Mesenteric fat pad (tissue), 1 donor: ENCODE data around the gene ZNF423. TPM values are rescaled to one million over a fixed set of nuclear protein-coding genes. Genes with fewer than 3 reads are reported as not detected.

Experiments
- DNase-seq: peaks from one replicate; pipeline ENCODE4 v3.0.0-alpha.2; 2020; ENCODE audit warnings: low spot score
- total RNA-seq: library from RNA; stranded (reverse); fragmentation: NEBNext Ultra II Directional; extraction: Animal tissue kit (Norgen Biotek cat#: 25700); gene quantifications from one replicate; pipeline ENCODE4 v1.2.1, GENCODE V29; 2021
- donor health status: DM: yes; HTN: yes; CAD: no.

ZNF423 gene
- total RNA-seq, 1 donor from 2014 or later, result 13.5 TPM

DNA sequence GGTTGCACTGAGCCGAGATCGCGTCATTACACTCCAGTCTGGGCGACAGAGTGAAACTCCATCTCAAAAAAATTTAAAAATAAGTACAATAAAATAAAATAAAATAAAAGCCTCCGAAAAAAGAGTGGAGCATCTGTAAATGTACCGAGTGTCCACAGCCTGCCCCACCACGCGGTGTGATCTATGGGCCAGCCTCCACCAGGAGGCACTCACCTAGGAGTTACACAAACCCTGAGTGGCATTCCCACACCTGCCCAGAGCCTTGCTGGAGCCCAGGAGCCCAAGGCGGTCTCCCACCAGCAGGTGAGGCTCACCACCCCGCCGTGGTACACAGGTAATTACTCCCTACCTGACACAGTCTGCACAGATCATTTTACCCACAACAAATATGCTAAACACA is 183.2 kb downstream of the ZNF423 start:
- no peak for DNase-seq

GRCh38 chr16:49671333-49671732 is 184.6 kb downstream of the ZNF423 start:
- DNase-seq, result no peak

- no peak for DNase-seq
Observed at GRCh38 chr16:49670627-49671026, 185.3 kb downstream of the ZNF423 start.

- no peak for DNase-seq
Observed at GRCh38 chr16:49665482-49666230, 190.3 kb downstream of the ZNF423 start.

DNA sequence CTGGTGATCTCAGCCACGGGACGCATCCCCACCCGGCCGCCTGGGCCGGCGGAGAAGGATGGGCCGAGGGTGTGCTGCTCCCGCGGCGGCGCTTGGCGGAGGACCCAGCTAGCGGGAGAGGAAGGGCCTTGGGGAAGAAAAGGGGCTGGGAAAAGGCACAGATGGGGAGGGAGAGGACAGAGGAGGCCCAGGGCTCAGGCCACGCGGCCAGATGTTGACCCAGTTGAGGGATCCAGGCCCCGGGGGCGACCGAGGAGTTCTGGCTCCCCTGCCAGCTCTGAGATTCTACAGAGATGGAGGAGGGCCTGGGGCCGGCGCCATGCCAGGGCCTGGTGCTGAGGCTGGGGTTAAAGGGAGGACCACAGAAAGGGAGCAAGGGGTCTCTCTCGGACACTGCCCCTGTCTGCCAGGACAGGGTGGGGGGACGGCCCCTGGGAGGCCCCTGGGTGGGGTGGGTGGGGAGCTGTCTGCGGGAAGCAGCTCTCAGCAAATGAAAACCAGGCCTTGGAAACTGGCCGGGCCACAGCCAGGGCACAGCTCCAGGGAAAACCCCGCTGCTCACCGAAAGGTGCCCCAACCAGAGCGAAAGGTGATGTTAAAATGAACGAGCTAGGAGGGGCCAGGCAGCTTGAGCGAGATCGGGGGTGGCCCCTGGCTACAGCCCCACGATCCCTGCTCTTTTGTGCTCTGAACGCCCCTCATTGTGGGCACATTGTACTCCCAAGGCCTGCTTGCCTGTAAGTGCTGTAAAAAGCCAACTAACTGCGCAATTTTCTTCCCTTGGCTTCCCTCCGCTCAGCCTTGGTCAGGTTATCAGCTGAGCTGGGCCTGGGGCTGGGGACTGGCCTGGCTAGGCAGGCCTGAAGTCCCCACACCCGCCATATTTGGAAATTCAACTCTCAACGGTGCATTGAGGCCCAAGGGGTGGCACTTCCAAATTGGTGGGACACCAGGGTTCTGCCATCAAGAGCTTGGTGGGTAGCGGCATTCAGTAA is 191.4 kb downstream of the ZNF423 start:
- no peak for DNase-seq

DNA sequence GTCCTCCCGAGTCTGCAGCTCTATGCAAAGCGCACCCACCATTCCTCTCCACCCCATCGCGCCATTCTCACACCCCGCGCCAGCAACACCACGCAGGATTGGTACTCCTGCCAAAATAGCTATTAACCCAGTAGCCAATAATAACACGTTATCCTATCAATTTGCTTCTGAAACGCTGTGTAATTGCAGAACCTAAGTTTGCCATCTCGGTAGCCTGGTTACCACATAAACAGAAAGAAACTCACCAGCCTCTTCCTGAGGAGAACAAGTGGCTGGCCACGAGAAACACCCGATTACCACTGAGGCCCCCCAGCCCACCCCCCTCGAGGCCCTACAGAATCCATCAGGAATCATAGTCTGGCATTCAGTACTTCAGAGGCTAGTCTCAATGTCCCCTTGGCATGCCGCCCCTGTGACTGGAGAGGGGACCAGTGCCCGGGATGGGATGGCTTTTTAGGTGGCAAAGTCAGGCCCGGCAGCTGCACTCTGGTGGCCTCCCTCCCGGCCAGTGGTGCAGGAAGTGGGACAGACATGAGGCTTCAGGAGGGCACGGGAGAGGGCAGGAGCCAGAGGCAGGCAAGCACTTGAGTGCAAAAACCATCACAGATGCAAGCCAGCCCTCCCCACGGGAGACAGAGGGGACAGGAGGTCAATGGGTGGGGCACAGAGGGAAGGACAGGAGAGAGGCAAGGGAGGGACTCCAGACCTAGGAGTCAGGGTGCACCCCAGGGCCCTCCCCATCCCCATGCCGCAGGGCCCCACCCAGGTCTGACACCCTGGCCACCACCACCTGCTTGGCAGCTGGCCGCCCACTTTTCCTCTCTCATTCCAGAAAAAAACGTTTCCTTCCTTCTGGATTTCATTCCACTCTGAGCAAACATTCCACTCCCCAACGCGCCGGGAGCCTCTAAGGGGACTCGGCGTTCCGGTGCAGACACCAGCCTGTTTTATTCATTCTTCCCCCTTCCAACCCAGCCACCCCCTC is 192.5 kb downstream of the ZNF423 start:
- DNase-seq, result no peak

GRCh38 chr16:49662569-49662968 is 193.3 kb downstream of the ZNF423 start:
- no peak for DNase-seq

DNA sequence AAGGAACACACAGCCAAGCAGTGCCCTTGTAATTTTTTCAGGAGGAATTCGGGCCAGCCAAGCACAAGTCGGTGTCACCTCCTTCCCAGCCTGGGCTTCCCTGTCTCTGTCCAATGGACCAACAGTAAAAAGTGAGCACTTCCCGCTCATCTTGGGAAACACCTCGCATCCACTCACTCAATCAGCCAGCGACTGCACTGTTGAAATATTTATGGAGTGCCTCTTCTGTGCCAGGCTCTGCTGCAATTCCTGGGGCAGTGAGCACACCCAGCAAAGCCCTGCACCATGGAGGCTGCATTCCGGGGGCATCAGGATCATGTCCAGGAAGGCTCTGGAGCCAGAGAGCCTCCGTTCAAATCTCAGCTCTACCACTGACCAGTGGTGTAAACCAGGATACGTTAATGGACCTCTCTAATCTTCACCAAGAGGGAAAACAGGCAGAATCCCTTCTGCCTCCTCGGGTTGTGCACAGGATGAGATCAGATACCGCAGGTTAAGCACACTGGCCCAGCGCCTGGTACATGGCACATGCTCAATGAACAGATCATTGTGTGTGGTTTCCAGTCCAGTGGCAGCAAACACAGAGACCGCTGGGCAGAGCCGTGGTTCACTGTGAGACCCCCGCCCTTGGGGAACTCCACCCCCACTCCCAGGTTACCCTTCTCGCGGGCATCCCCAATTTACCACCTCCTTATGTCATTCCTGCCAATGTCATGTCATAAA is 194.3 kb downstream of the ZNF423 start:
- no peak for DNase-seq

DNA sequence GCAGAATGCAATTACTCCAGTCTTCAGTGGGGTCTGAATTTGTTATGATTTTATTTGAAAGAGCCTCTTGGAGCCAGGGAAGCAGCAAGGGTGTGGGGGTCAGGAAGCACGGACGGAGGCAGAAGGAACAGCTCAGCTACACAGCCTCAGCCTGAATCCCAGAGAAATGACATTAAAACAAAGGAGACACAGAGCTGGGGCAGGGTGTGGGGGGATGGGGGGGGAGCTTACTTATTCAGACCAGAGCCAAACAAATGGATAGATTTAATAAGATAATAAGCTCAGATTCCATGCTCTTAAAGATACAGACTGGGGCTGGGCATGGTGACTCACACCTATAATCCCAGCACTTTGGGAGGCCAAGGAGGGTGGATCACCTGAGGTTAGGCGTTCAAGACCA is 195.3 kb downstream of the ZNF423 start:
- DNase-seq, result no peak

DNA sequence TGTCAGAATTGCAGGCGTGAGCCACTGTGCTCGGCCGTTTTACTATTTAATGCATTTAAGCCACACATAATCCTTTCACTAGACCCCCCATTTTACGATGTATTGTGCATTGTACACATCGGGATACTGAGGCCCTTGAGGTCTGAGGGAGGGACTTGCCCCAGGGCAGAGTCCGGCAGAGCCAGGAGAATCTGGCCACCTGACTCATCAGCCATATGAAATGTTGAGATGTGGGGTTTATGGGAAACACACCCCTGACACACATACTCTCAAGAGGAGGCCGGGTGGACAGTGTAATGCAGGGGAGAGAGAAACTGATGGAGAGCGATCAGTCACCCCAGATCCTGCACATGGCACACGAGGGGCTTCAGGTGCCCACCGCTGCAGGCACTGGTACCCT is 196.6 kb downstream of the ZNF423 start:
- DNase-seq, result no peak

- DNase-seq, result no peak
Observed at GRCh38 chr16:49658531-49658930, 197.4 kb downstream of the ZNF423 start.

GRCh38 chr16:49657736-49658465 is 198.0 kb downstream of the ZNF423 start:
- DNase-seq, result no peak

DNA sequence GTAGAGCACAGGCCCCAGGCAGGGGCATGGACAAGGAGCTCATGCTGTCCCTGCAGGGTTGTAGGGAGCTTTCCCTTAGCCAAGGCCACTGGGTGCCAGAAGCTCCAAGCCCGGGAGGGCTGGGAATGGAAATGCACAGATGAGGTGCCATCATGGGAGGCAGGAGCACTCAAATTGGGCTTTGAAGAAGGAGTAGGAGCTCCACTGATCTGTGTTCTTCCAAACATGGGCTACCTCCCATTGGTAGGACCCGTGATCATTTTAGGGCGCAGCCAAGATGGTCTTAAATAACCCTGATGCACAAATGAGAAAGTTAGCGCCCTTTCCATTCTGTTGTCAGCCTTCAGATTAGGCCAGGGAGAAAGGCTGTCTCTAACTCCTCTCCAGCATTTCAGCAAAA is 201.5 kb downstream of the ZNF423 start:
- no peak for DNase-seq

GRCh38 chr16:49653577-49653976 is 202.3 kb downstream of the ZNF423 start:
- DNase-seq, result no peak

GRCh38 chr16:49653173-49653570 is 202.7 kb downstream of the ZNF423 start:
- DNase-seq, result no peak

DNA sequence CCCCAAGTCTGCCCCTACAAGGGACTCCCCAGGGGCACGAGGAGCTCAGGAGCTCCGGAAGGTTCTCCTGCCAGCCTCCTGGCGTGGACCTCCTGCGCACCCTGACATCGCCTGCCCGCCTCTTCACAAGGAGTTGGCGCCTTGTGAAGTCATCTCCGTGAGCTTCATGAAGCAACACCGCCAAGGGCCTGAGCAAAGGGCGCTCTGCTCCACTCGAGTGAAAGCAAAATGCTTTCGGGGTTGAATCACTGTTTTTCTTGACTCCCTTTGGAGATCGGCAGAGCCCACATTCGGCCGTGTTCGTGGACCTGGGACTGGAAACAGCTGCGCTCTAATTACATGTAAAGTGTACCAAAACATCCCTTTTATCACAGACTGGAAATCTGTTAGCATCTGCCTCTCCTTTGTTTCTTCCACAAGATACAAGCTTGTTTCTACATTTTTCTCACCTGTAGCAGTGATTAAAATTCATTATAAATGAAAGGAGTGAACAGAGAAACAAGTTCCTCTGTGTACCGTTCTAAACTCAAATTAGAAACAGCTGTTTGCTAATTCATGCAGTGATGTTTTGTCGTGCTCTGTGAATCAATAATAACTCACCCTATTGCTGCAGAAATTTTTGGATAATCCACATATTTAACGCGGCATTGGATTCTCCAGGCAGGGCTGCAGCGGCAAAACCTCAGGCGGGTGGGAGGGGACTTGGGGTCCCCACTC is 203.3 kb downstream of the ZNF423 start:
- DNase-seq, result no peak

DNA sequence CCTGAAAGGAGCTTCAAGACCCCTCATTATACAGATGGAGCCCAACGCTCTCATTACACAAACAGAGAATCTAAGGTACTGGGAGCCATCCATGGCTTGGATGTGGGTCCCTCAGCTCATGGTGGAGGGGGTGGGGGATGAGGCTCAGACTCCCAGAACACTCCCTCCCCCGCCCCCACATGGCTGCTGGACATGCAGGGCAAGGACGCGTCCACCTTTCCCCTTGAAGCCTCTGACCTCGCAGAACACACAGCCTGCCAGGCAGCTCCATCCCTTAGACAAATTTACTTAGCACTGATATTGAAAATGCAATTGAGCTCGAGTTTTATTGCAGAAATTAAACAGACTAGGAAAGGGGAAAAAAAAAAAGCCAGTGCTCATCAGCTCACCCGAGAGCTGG is 203.9 kb downstream of the ZNF423 start:
- no peak for DNase-seq

- DNase-seq, result no peak
Observed at GRCh38 chr16:49651226-49651625, 204.7 kb downstream of the ZNF423 start.

DNA sequence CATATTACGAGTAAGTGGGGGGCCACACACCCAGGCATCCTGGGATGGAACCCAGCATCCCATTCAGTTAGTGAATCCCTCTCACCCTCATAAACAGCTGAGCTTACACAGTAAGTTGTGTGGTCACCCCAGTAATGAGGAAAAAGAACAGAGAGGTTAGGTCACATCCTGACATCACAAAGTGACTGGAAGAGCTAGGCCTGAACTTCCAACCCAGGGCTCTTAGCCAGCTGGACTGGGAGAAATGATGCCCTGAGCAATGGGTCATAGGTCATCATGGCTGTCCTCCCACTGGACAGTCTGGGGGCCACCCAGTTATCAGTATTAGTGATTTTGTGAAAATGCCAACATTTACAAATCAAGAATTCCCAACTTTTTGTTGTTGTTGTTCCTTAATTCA is 205.3 kb downstream of the ZNF423 start:
- no peak for DNase-seq
